ENCODE measurements around the gene AQP11. TPM values are rescaled to one million over a fixed set of nuclear protein-coding genes. Genes with fewer than 3 reads are reported as not detected.
A peak's percentile ranks its signal among the peaks of the same experiment; 100 is the strongest.

AQP11 gene
- total RNA-seq, 1 experiment from 2014 or later = 1.1 TPM

GRCh38 chr11:77580712-77581337, 8.9 kb upstream of the AQP11 start:
- Histone ChIP-seq H3K36me3 (ENCODE audit: low read depth) (no peaks in the 10 kb centered on the region), H4K20me1 (ENCODE audit: insufficient read depth) (no peaks in the 10 kb centered on the region), H2AFZ (no peak overlapping the region), H3K79me2 (ENCODE audit: low read depth) (no peaks in the 10 kb centered on the region), H3K9me3 (ENCODE audit: insufficient read depth, low read depth) (peaks cover 47% of the 10 kb centered on the region), H3K4me3 (no peak overlapping the region), H3K27ac (no peak overlapping the region), H3K27me3 (ENCODE audit: insufficient read depth, low read depth) (no peaks in the 10 kb centered on the region), H3K4me1 (replicated peaks; ENCODE audit: insufficient read depth) (no peaks in the 10 kb centered on the region), H3F3A (ENCODE audit: insufficient read depth, low read depth) (no peaks in the 10 kb centered on the region), H3K4me2 (no peak overlapping the region), H3K9me2 (ENCODE audit: insufficient read depth) (no peaks in the 10 kb centered on the region)
- POLR2A ChIA-PET (ENCODE audit: unreplicated experiment) = no interaction called here
- BruUV-seq (replicated peaks) = no TSS peak
- intact Hi-C loops (cut with micrococcal nuclease; ENCODE audit: unreplicated experiment) = no loop called here
- CTCF ChIA-PET = no interaction called here
- peak in 1 of 2 experiments; percentile 49 for DNase-seq
- TF ChIP-seq EZH2 (IDR thresholded peaks at IDR 0.05; ENCODE audit: low read depth) (no peak), CTCF (conservative IDR thresholded peaks at IDR 0.05) (no peak)

- TF ChIP-seq EZH2 (IDR thresholded peaks at IDR 0.05; ENCODE audit: low read depth) (no peak), CTCF (conservative IDR thresholded peaks at IDR 0.05) (no peak)
- Histone ChIP-seq H3K79me2 (ENCODE audit: low read depth) (no peaks in the 10 kb centered on the region), H3K9me2 (ENCODE audit: insufficient read depth) (no peaks in the 10 kb centered on the region), H3K27me3 (ENCODE audit: insufficient read depth, low read depth) (no peaks in the 10 kb centered on the region), H3K27ac (no peak overlapping the region), H2AFZ (peak overlapping the region; percentile 87), H3K4me1 (replicated peaks; ENCODE audit: insufficient read depth) (peaks cover 8% of the 10 kb centered on the region), H3K9me3 (ENCODE audit: insufficient read depth, low read depth) (peaks cover 7% of the 10 kb centered on the region; the same call in 1 of the 2 replicates), H3K4me3 (peak overlapping the region; percentile 71), H4K20me1 (ENCODE audit: insufficient read depth) (no peaks in the 10 kb centered on the region), H3F3A (ENCODE audit: insufficient read depth, low read depth) (peaks cover 15% of the 10 kb centered on the region), H3K4me2 (peak overlapping the region; percentile 81), H3K36me3 (ENCODE audit: low read depth) (no peaks in the 10 kb centered on the region)
- no peak for DNase-seq
- ChIA-PET CTCF (interaction anchor here (1.0 kb wide), 1 partner anchor 13 kb away, joined by 3 read pairs; no protein-coding TSS in a partner anchor), POLR2A (ENCODE audit: unreplicated experiment) (interaction anchor here (0.5 to 0.7 kb wide), 6 partner anchors 221 to 1407 kb away, joined by 3 to 4 read pairs (median 3); no protein-coding TSS in a partner anchor)
- no TSS peak for BruUV-seq (replicated peaks)
- intact Hi-C loops (cut with micrococcal nuclease; ENCODE audit: unreplicated experiment) = no loop called here
Observed at GRCh38 chr11:77589181-77589520, 602 bp upstream of the AQP11 start.

- intact Hi-C loops (cut with micrococcal nuclease; ENCODE audit: unreplicated experiment) = no loop called here
- Histone ChIP-seq H3K4me3 (peak overlapping the region; percentile 71; the same call in 1 of the 2 replicates), H3K79me2 (ENCODE audit: low read depth) (no peaks in the 10 kb centered on the region), H3K9me3 (ENCODE audit: insufficient read depth, low read depth) (peaks cover under 1% of the 10 kb centered on the region; the same call in 1 of the 2 replicates), H3F3A (ENCODE audit: insufficient read depth, low read depth) (peaks cover 17% of the 10 kb centered on the region), H3K4me1 (replicated peaks; ENCODE audit: insufficient read depth) (peaks cover 8% of the 10 kb centered on the region), H3K9me2 (ENCODE audit: insufficient read depth) (no peaks in the 10 kb centered on the region), H3K27ac (no peak overlapping the region), H2AFZ (peak overlapping the region; percentile 87; the same call in 1 of the 2 replicates), H3K27me3 (ENCODE audit: insufficient read depth, low read depth) (no peaks in the 10 kb centered on the region), H3K36me3 (ENCODE audit: low read depth) (peaks cover 2% of the 10 kb centered on the region; the same call in 1 of the 2 replicates), H4K20me1 (ENCODE audit: insufficient read depth) (no peaks in the 10 kb centered on the region), H3K4me2 (peak overlapping the region; percentile 81)
- TF ChIP-seq CTCF (conservative IDR thresholded peaks at IDR 0.05) = no peak
- no peak for TF ChIP-seq EZH2 (IDR thresholded peaks at IDR 0.05; ENCODE audit: low read depth)
- DNase-seq = no peak
- BruUV-seq (replicated peaks) = TSS peak; percentile 46
- CTCF ChIA-PET = interaction anchor here (0.5 kb wide), 1 partner anchor 1113 kb away, joined by 3 read pairs; no protein-coding TSS in a partner anchor
- POLR2A ChIA-PET (ENCODE audit: unreplicated experiment) = no interaction called here
Observed at GRCh38 chr11:77590194-77590782, 535 bp downstream of the AQP11 start.
